BJ (cell line): ENCODE measurements around the gene MGAT4B. TPM values are rescaled to one million over a fixed set of nuclear protein-coding genes. Genes with fewer than 3 reads are reported as not detected.

Source experiments
- CTCF ChIA-PET: fragments of 350-600 bp; formaldehyde crosslinking; extraction: SDS; loops from one replicate; lab custom pipeline; 2021; ENCODE audit warnings: antibody characterized with exemption, inconsistent platforms; lab: Yijun Ruan, JAX
- POLR2A ChIA-PET: fragments of 300-600 bp; sonication (Branson Sonifier 250); formaldehyde crosslinking; extraction: SDS; loops from one replicate; lab custom pipeline; 2021; ENCODE audit warnings: antibody characterized with exemption; lab: Charles Lee
- DNase-seq: peaks from one replicate; pipeline ENCODE4 v3.0.0-alpha.2; 2011; ENCODE audit warnings: low read depth
- H3K27me3 ChIP-seq: 2 replicates; pipeline ENCODE4 v1.6.0; 2011; ENCODE audit warnings: low read length; ENCODE audit not compliant: control insufficient read depth, insufficient read depth
- H3K36me3 ChIP-seq: 2 replicates; pipeline ENCODE4 v1.5.1; 2011; ENCODE audit warnings: low read length; ENCODE audit not compliant: control insufficient read depth, insufficient read depth
- H3K4me3 ChIP-seq: 2 replicates; pipeline ENCODE4 v1.5.1; 2011; ENCODE audit warnings: low read depth, mild to moderate bottlenecking, control low read depth, low read length
- CTCF ChIP-seq: IDR thresholded peaks from 2 replicates; pipeline ENCODE4 v1.5.1; 2011; ENCODE audit warnings: low read depth, mild to moderate bottlenecking, control low read depth, inconsistent platforms, low read length, moderate library complexity; ENCODE audit not compliant: insufficient read depth
- polyA plus RNA-seq: library from polyadenylated mRNA; depleted of rRNA; stranded (reverse); fragments of >200 nt; gene quantifications from 2 replicates; pipeline ENCODE4 v1.2.3, GENCODE V29; 2011

MGAT4B gene
- polyA plus RNA-seq, 1 experiment, result 131 TPM

- DNase-seq, result no peak
- TF ChIP-seq CTCF, result no peak
- Histone ChIP-seq H3K4me3 (no peak overlapping the region), H3K36me3 (peaks cover 41% of the 10 kb centered on the region), H3K27me3 (no peaks in the 10 kb centered on the region)
- POLR2A ChIA-PET, result no interaction called here
- CTCF ChIA-PET, result interaction anchor here (0.6 to 1.8 kb wide), 5 partner anchors 8 to 104 kb away, joined by 3 to 4 read pairs (median 4); partner anchors contain the start of gene LTC4S
Observed at GRCh38 chr5:179802207-179802883, 4.3 kb downstream of the MGAT4B start.

GRCh38 chr5:179801304-179802206 is 5.1 kb downstream of the MGAT4B start:
- DNase-seq, result no peak
- POLR2A ChIA-PET, result no interaction called here
- H3K27me3 ChIP-seq, result no peaks in the 10 kb centered on the region
- H3K4me3 ChIP-seq, result no peak overlapping the region
- CTCF ChIA-PET, result interaction anchor here (0.6 to 1.8 kb wide), 7 partner anchors 7 to 105 kb away, joined by 3 to 4 read pairs (median 3); partner anchors contain the start of gene LTC4S
- H3K36me3 ChIP-seq, result peaks cover 44% of the 10 kb centered on the region
- TF ChIP-seq CTCF, result peak; percentile 68

- Histone ChIP-seq H3K4me3 (no peak overlapping the region), H3K27me3 (no peaks in the 10 kb centered on the region), H3K36me3 (peaks cover 44% of the 10 kb centered on the region)
- DNase-seq, result no peak
- no peak for TF ChIP-seq CTCF
- ChIA-PET POLR2A (no interaction called here), CTCF (interaction anchor here (1.0 kb wide), 1 partner anchor 56 kb away, joined by 3 read pairs; no protein-coding TSS in a partner anchor)
Observed at GRCh38 chr5:179800696-179801201, 5.9 kb downstream of the MGAT4B start.

- CTCF ChIA-PET, result interaction anchor here (1.0 kb wide), 1 partner anchor 56 kb away, joined by 3 read pairs; no protein-coding TSS in a partner anchor
- H3K27me3 ChIP-seq, result no peaks in the 10 kb centered on the region
- peaks cover 44% of the 10 kb centered on the region for H3K36me3 ChIP-seq
- POLR2A ChIA-PET, result no interaction called here
- H3K4me3 ChIP-seq, result no peak overlapping the region
- TF ChIP-seq CTCF, result no peak
- no peak for DNase-seq
Observed at GRCh38 chr5:179800071-179800695, 6.5 kb downstream of the MGAT4B start.
